Peyer's patch (tissue), 4 donors: ENCODE results near the gene SNX33.
"Not testable (repeated sequence)": the region's sequence is repeated elsewhere in the genome, so short reads cannot be mapped to it uniquely, and the experiment has no call there.

Source experiments
- CTCF ChIP-seq, 6 experiments: fragments of 450-650 bp in 4 of 6; fragments of 200-600 bp in 2 of 6; sonication (generic) in 1 of 6; IDR thresholded peaks; one replicate each; pipeline ENCODE4 v1.5.1; 2017 to 2019; ENCODE audit warnings: antibody characterized with exemption in 6 of 6, mild to moderate bottlenecking in 3 of 6, moderate library complexity in 1 of 6
- POLR2A ChIP-seq, 2 donors: fragments of 450-650 bp; IDR thresholded peaks; one replicate each; pipeline ENCODE4 v1.5.1; 2017; ENCODE audit warnings: antibody characterized with exemption in 2 of 2, mild to moderate bottlenecking in 2 of 2, moderate library complexity in 2 of 2

GRCh38 chr15:75678324-75678690, 30.6 kb downstream of the SNX33 start:
- TF ChIP-seq CTCF, POLR2A (IDR thresholded peaks at IDR 0.05): not testable (repeated sequence)
